ENCODE measurements around the gene NTN1. TPM values are rescaled to one million over a fixed set of nuclear protein-coding genes. Genes with fewer than 3 reads are reported as not detected.
A peak's percentile ranks its signal among the peaks of the same experiment; 100 is the strongest.

NTN1 gene
- total RNA-seq, 1 donor, result 0.36 TPM

DNA sequence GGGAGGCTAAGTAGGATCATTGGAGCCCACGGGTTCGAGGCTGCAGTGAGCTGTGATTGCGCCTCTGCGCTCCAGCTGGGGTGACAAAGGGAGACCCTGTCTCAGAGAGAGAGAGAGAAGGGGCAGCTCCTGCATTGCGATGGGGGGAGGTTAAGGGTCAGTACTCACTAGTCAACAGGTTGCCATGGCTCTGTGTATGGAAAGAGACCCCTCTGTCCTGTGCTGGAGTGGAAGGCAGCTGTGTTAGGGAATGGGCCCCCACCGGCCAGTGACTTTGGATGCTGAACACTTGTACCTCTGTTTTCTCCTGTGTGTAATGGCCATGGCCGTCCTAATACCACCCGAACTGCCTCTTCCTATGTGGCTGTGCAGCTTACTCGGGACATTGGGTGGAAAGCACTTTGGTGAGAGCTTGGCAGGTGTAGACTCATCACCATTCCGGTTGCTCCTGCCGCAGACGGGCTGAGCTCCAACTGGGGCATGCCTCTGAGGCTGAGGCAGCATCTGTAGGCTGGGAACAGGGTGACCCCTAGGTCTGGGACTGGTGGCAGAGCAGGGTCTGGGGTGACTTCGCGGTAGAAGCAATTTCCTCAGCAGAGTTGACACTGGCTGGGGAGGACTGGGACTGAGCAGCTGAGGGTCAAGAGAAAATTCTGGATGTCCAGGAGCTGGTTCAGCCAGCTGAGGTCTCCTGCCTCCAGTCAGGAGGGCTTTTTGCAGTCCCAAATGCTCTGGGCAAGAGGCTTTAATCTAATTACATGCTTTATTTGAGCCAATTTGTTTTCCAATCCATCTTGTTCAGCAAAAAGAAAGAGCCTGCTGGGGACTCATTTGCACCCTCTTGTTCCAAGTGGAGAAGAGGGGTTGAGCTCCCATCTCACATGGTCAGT is 184.5 kb downstream of the NTN1 start:
- Histone ChIP-seq H3K4me2 (ENCODE audit: insufficient read depth, low read length) (no peak overlapping the region), H2AFZ (ENCODE audit: low read length) (no peak overlapping the region), H3K27ac (ENCODE audit: low read depth, low read length) (no peak overlapping the region), H3K4me1 (ENCODE audit: insufficient read depth, low read length) (no peaks in the 10 kb centered on the region), H3K27me3 (ENCODE audit: insufficient read depth, low read length) (peaks cover 21% of the 10 kb centered on the region), H3K79me2 (ENCODE audit: insufficient read depth, low read length) (no peaks in the 10 kb centered on the region), H4K20me1 (ENCODE audit: insufficient read depth, low read length) (no peaks in the 10 kb centered on the region), H3K4me3 (ENCODE audit: insufficient read depth, low read length) (no peak overlapping the region), H3K9me3 (ENCODE audit: low read depth, low read length) (no peaks in the 10 kb centered on the region), H3K36me3 (ENCODE audit: insufficient read depth, low read length) (no peaks in the 10 kb centered on the region)
- DNase-seq (ENCODE audit: insufficient read length, low spot score, missing footprints), result peak; percentile 65
- TF ChIP-seq, protein P1, sequence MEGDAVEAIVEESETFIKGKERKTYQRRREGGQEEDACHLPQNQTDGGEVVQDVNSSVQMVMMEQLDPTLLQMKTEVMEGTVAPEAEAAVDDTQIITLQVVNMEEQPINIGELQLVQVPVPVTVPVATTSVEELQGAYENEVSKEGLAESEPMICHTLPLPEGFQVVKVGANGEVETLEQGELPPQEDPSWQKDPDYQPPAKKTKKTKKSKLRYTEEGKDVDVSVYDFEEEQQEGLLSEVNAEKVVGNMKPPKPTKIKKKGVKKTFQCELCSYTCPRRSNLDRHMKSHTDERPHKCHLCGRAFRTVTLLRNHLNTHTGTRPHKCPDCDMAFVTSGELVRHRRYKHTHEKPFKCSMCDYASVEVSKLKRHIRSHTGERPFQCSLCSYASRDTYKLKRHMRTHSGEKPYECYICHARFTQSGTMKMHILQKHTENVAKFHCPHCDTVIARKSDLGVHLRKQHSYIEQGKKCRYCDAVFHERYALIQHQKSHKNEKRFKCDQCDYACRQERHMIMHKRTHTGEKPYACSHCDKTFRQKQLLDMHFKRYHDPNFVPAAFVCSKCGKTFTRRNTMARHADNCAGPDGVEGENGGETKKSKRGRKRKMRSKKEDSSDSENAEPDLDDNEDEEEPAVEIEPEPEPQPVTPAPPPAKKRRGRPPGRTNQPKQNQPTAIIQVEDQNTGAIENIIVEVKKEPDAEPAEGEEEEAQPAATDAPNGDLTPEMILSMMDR (IDR thresholded peaks at IDR 0.05; ENCODE audit: extremely low read depth, low read depth, low read length), result no peak

DNA sequence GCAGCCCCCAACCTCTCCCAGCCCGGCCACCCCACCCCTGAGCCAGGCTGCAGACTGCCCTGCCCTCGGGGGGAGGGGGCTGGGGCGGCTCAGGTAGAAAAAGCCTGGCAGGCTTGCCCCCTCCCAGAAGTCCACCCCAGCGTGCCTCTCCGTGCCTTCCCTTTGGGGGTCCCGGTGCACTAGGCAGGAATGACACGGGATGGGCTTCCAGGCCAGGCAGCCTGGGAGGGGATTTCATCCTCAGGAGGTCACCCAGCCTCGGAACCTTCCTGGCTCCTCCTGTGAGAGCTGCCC is 185.0 kb downstream of the NTN1 start:
- H3K79me2 ChIP-seq (ENCODE audit: insufficient read depth, low read length), result no peaks in the 10 kb centered on the region
- H3K4me2 ChIP-seq (ENCODE audit: insufficient read depth, low read length), result no peak overlapping the region
- H3K4me1 ChIP-seq (ENCODE audit: insufficient read depth, low read length), result no peaks in the 10 kb centered on the region
- no peak overlapping the region for H2AFZ ChIP-seq (ENCODE audit: low read length)
- H4K20me1 ChIP-seq (ENCODE audit: insufficient read depth, low read length), result no peaks in the 10 kb centered on the region
- no peaks in the 10 kb centered on the region for H3K36me3 ChIP-seq (ENCODE audit: insufficient read depth, low read length)
- DNase-seq (ENCODE audit: insufficient read length, low spot score, missing footprints), result no peak
- TF ChIP-seq, protein P1 (IDR thresholded peaks at IDR 0.05; ENCODE audit: extremely low read depth, low read depth, low read length), result no peak
- H3K27me3 ChIP-seq (ENCODE audit: insufficient read depth, low read length), result peaks cover 21% of the 10 kb centered on the region
- no peak overlapping the region for H3K27ac ChIP-seq (ENCODE audit: low read depth, low read length)
- H3K4me3 ChIP-seq (ENCODE audit: insufficient read depth, low read length), result no peak overlapping the region
- H3K9me3 ChIP-seq (ENCODE audit: low read depth, low read length), result no peaks in the 10 kb centered on the region

DNA sequence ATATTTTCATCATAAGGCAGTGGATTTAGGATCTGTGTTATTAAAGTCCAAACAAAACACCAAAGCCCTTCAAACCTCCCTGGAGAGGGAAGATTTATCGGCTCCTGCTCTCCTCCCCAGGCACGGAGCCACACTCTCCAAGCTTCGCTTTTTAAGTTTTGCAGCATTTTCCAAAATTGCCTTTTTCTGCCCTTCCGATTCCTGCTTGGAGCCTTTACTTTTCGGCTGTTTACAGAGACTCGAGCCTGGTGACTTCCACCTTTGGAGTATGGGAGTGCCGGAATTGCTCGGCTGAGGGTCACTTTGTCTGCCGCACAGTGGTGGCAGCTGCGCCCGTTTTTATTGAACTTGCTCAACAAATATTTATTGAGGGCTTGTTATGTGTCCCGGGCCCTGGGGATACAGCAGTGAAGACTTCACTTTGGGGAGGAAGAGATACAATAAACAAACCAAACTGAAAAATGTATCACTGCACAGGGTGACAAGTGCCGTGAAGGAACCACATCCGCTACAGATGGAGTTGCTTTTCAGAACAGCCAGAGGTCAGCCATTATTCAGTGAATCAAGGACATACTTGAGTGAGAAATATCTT is 185.5 kb downstream of the NTN1 start:
- H3K27ac ChIP-seq (ENCODE audit: low read depth, low read length), result no peak overlapping the region
- H3K79me2 ChIP-seq (ENCODE audit: insufficient read depth, low read length), result no peaks in the 10 kb centered on the region
- peak; percentile 72 for DNase-seq (ENCODE audit: insufficient read length, low spot score, missing footprints)
- H3K4me2 ChIP-seq (ENCODE audit: insufficient read depth, low read length), result peak overlapping the region; percentile 36
- no peak overlapping the region for H3K4me3 ChIP-seq (ENCODE audit: insufficient read depth, low read length)
- H3K27me3 ChIP-seq (ENCODE audit: insufficient read depth, low read length), result peaks cover 21% of the 10 kb centered on the region
- peak overlapping the region; percentile 20 for H2AFZ ChIP-seq (ENCODE audit: low read length)
- H4K20me1 ChIP-seq (ENCODE audit: insufficient read depth, low read length), result no peaks in the 10 kb centered on the region
- H3K36me3 ChIP-seq (ENCODE audit: insufficient read depth, low read length), result no peaks in the 10 kb centered on the region
- TF ChIP-seq, protein P1 (IDR thresholded peaks at IDR 0.05; ENCODE audit: extremely low read depth, low read depth, low read length), result no peak
- H3K4me1 ChIP-seq (ENCODE audit: insufficient read depth, low read length), result no peaks in the 10 kb centered on the region
- H3K9me3 ChIP-seq (ENCODE audit: low read depth, low read length), result no peaks in the 10 kb centered on the region

DNA sequence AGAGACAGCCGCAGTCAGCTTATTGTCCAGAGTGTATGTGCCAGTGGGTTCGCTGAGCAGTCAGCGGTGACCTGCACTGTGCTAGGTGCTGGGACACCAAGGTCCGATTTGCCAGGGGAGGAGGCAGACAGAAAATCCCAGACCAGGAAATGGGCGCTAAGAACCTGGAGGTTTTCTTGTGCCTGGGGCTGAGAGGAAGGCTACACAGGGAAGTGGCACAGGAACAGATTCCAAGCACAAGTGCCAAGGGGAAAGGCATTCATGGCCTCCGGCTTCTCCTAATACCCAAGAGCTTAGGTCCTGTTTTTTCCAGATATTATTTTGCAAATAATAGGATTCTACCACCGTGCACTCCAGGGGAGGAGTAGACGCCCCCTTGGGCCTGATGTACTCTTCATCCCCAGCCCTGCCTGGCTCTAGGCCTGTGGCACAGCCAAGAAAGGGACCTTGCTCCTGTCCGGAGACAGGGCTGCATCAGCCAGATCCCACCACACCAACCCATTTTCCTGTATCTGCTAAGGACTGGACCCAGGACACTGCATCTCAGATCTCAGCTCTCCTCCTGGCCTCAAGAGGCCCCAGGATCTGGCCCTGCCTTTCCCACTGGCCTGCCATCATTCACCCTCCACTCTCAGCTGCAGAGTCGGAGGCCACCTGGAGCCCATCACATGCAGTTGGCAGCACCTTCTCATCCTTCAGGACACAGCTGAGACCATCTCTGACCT is 187.2 kb downstream of the NTN1 start:
- Histone ChIP-seq H3K4me1 (ENCODE audit: insufficient read depth, low read length) (no peaks in the 10 kb centered on the region), H3K27me3 (ENCODE audit: insufficient read depth, low read length) (peaks cover 21% of the 10 kb centered on the region), H3K36me3 (ENCODE audit: insufficient read depth, low read length) (no peaks in the 10 kb centered on the region), H3K27ac (ENCODE audit: low read depth, low read length) (no peak overlapping the region), H3K4me3 (ENCODE audit: insufficient read depth, low read length) (no peak overlapping the region), H2AFZ (ENCODE audit: low read length) (no peak overlapping the region), H3K4me2 (ENCODE audit: insufficient read depth, low read length) (no peak overlapping the region), H4K20me1 (ENCODE audit: insufficient read depth, low read length) (no peaks in the 10 kb centered on the region), H3K9me3 (ENCODE audit: low read depth, low read length) (no peaks in the 10 kb centered on the region), H3K79me2 (ENCODE audit: insufficient read depth, low read length) (no peaks in the 10 kb centered on the region)
- DNase-seq (ENCODE audit: insufficient read length, low spot score, missing footprints), result peak; percentile 39
- TF ChIP-seq, protein P1 (IDR thresholded peaks at IDR 0.05; ENCODE audit: extremely low read depth, low read depth, low read length), result no peak
